Measurements from ENCODE around the gene SLC40A1.
A peak's percentile ranks its signal among the peaks of the same experiment; 100 is the strongest.

DNA sequence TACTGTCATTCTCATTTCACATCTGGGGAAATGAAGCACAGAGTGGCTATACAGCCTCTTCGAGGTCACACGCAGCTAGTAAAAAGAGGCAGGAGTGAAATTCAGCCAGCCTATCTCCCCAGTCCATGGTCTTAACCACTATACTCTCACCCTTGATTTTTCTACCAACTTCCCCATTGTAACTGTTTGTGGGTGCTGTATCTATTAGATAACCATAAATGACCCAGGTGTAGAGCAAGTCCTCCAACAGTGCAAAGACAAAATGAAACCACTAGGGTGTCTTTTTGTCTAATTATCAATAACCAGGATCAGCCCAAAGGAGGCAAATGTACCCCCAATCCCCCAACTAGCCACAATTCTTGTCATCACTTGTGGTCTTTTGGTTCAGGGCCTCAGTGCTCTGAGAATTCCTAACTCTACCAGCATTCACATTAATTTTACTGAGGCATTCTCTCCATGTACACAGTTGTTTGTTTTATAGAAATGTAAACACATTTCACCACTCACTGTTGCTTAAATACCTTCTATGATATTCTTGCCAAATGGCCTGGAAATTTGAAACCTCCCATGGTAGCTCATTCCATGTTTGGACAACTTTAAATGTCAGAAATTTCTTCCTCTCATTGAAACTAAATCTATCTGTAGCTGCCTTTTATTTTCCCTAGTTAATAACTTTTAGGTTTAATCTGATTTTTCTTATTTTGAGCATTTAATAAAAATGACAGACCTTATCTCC, 58.7 kb downstream of the SLC40A1 start:
- TF ChIP-seq CHD2 (IDR thresholded peaks at IDR 0.05; ENCODE audit: borderline replicate concordance, low read depth, low read length) (no peak), IRF3 (IDR thresholded peaks at IDR 0.05) (no peak), NFYA (IDR thresholded peaks at IDR 0.05; ENCODE audit: borderline replicate concordance, low read depth, low read length) (no peak), RAD21 (IDR thresholded peaks at IDR 0.05; ENCODE audit: insufficient read depth, low read depth, low read length) (no peak), ZNF274 (IDR thresholded peaks at IDR 0.05; ENCODE audit: insufficient read depth, insufficient read length) (no peak), PKNOX1 (IDR thresholded peaks at IDR 0.05) (no peak), YY1 (IDR thresholded peaks at IDR 0.05; ENCODE audit: low read depth, low read length) (no peak), CTCF (IDR thresholded peaks at IDR 0.05 in 2 of 3, conservative IDR thresholded peaks at IDR 0.05 in 1 of 3; ENCODE audit: control insufficient read depth in 2 of 3, extremely low read depth in 1 of 3, insufficient read depth in 1 of 3, low read depth in 3 of 3, low read length in 3 of 3) (0 out of 6 replicates have a peak, but pooled peaks of 2 of the 3 experiments have one; percentile 6 to 12), YBX1 (IDR thresholded peaks at IDR 0.05) (no peak), CEBPB (IDR thresholded peaks at IDR 0.05; ENCODE audit: borderline replicate concordance in 1 of 2, low read depth in 2 of 2, low read length in 2 of 2) (no peak), CREM (IDR thresholded peaks at IDR 0.05; ENCODE audit: low read depth) (no peak), TAF1 (IDR thresholded peaks at IDR 0.05; ENCODE audit: borderline replicate concordance, low read depth, low read length) (no peak)

Data from GM12878 (cell line).